Spleen (tissue), 7 donors: Measurements from ENCODE around the gene CACNG1.

Experiments
- CTCF ChIP-seq, 11 experiments: fragments of 200-600 bp in 7 of 11; fragments of 450-650 bp in 4 of 11; sonication (generic) in 4 of 11; IDR thresholded peaks in 8 of 11; conservative IDR thresholded peaks in 3 of 11; 1 replicate in 7 of 11; 2 replicates in 4 of 11; pipeline versions ENCODE4 v1.4.0 to v1.8.0; 2016 to 2021; ENCODE audit warnings: antibody characterized with exemption in 11 of 11, inconsistent platforms in 4 of 11, mild to moderate bottlenecking in 1 of 11
- POLR2A ChIP-seq, 3 donors: fragments of 450-650 bp; IDR thresholded peaks; one replicate each; pipeline ENCODE4 v1.5.1; 2017; ENCODE audit warnings: antibody characterized with exemption in 3 of 3, mild to moderate bottlenecking in 1 of 3
- POLR2AphosphoS5 ChIP-seq, 3 donors: sonication (generic); formaldehyde crosslinking; IDR thresholded peaks; one replicate each; pipeline ENCODE4 v1.5.1; 2017; ENCODE audit warnings: antibody characterized with exemption in 3 of 3
- donor health status: DM: no; HTN: no; CAD: no; lungs with moderate emphysema.
- donor health status: DM: no; HTN: no; CAD: no.
- donor health status: DM: no; HTN: no; CAD: no.

GRCh38 chr17:67050471-67051154 lies 6.3 kb downstream of the CACNG1 start:
- TF ChIP-seq POLR2A (IDR thresholded peaks at IDR 0.05) (no peak), CTCF (IDR thresholded peaks at IDR 0.05 in 8 of 11, conservative IDR thresholded peaks at IDR 0.05 in 3 of 11) (no peak), POLR2AphosphoS5 (IDR thresholded peaks at IDR 0.05) (no peak)
